NK-92 (cell line): Measurements from ENCODE around the gene VSNL1.

Experiments used
- DNase-seq: peaks from one replicate; lab custom pipeline; 2025; ENCODE audit not compliant: unreplicated experiment; lab: John Stamatoyannopoulos, UW

Gene VSNL1

GRCh38 chr2:17540093-17540812 lies at the start of gene VSNL1:
TSS of gene VSNL1 (plus strand) at chr2:17540696. CDS start at chr2:17592075, 51,379 bp downstream.
- no peak for DNase-seq

- DNase-seq: no peak
Observed at GRCh38 chr2:17495590-17495989, 44.9 kb upstream of the VSNL1 start.

GRCh38 chr2:17497718-17498117 lies 42.8 kb upstream of the VSNL1 start:
- DNase-seq: no peak

GRCh38 chr2:17506736-17507616 lies 33.5 kb upstream of the VSNL1 start:
- DNase-seq: no peak

GRCh38 chr2:17515652-17516051 lies 24.8 kb upstream of the VSNL1 start:
- no peak for DNase-seq

- DNase-seq: no peak
Observed at GRCh38 chr2:17517481-17518211, 22.9 kb upstream of the VSNL1 start.

- DNase-seq: no peak
Observed at GRCh38 chr2:17518212-17519154, 22.0 kb upstream of the VSNL1 start, which contains the start of gene RAD51AP2. TSS of gene RAD51AP2 (minus strand) at chr2:17518440. CDS start at chr2:17518415, 25 bp downstream.

GRCh38 chr2:17519486-17519885 lies 21.0 kb upstream of the VSNL1 start:
- DNase-seq: no peak

- no peak for DNase-seq
Observed at GRCh38 chr2:17520761-17521160, 19.7 kb upstream of the VSNL1 start.

- no peak for DNase-seq
Observed at GRCh38 chr2:17521621-17522020, 18.9 kb upstream of the VSNL1 start.

- DNase-seq: no peak
Observed at GRCh38 chr2:17522303-17522702, 18.2 kb upstream of the VSNL1 start.

GRCh38 chr2:17529771-17530170 lies 10.7 kb upstream of the VSNL1 start:
- DNase-seq: no peak

- DNase-seq: no peak
Observed at GRCh38 chr2:17533546-17533945, 7.0 kb upstream of the VSNL1 start.

GRCh38 chr2:17536416-17536815 lies 4.1 kb upstream of the VSNL1 start:
- no peak for DNase-seq

- no peak for DNase-seq
Observed at GRCh38 chr2:17538022-17538843, 2.3 kb upstream of the VSNL1 start.

- DNase-seq: no peak
Observed at GRCh38 chr2:17538844-17539554, 1.5 kb upstream of the VSNL1 start.

- no peak for DNase-seq
Observed at GRCh38 chr2:17539611-17540092, 844 bp upstream of the VSNL1 start.

- no peak for DNase-seq
Observed at GRCh38 chr2:17540813-17541530, 476 bp downstream of the VSNL1 start.
